HG03108 (cell line): ENCODE data around the gene PSME2.
A peak's percentile ranks its signal among the peaks of the same experiment; 100 is the strongest.
"Not testable (repeated sequence)": the region's sequence is repeated elsewhere in the genome, so short reads cannot be mapped to it uniquely, and the experiment has no call there.

ENCODE experiments used
- ATAC-seq: cut with Tn5 transposase; IDR thresholded peaks from one replicate; pipeline ENCODE4 v1.9.1; 2021; ENCODE audit warnings: moderate library complexity; ENCODE audit not compliant: unreplicated experiment

PSME2 gene

DNA sequence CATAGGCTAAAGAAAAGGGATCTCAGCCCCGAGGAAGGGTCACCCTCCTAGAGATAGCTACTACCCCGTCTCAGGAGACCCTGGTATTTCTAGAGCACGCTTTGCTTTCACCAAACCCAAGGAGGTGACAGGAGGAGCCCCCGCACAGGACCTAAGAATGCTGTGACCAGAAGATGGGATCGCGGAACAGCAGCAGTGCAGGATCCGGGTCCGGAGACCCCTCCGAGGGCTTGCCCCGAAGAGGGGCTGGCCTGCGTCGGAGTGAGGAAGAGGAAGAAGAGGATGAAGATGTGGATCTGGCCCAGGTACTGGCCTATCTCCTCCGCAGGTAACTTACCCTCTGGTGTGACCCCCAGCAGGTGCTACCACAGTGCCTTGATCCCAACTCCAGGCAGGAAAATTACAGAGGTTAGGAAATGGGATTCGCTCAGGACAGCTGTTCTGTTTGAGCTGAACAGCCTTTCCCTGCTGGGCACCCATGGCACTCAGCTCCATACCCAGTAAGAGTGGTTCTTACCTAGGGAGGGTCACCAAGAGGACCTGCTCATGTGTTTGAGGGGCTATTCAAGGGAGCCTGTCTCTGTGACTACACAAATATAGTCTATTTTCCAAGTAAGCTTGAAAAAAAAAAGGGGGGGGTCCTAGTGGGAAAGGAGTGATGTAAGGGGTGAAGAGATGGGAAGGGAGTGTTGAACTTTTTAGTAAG, 30.8 kb downstream of the PSME2 start:
- no peak for ATAC-seq

DNA sequence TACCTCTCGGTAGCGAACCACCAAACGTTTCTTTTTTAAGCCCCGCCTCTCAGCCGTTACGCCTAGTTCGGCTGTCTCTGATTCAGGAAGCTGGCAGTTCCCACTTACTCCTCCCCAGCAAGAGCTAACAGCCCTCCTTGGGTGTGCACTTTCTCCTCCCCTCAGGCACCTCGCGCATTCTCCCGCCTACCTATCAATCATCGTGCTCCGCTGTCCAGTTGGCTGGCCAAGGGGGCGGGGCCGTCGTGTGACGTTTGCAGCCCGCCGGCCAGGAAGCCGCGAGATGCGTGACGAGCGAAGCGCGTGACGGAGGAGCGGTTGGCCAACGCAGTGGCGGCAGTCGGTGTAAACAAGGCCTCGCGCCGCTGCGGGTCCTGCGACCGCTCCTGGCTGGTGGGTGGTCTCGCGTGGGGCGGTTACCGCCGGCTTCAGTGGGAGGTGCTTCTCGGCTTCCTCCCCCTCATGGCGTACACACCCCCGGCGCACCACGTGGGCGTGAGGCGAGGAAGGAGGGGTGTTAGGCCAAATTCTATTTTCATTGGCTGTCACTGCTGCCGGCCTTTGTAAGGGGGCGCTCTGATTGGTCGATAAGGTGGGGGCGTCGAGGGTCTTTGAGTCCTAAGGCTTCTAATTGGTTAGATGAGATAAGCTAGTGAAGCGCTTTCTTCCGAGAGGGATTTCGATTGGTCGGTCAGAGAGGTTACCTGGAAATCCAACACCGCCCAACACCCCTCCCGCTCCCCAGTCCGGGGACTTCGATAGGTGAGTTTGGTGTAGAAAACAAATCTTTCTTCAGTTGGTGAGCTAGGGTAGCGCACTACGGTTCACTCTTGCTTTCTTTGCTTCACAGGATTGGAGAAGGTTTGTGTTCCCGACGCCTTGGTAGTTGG, 31.6 kb downstream of the PSME2 start, which contains the start of the genes DCAF11 and NRL:
DCAF11 (plus strand) TSS at position 246 of the 890 bp plus-strand sequence. CDS start 818 bp downstream, outside the sequence.
NRL (minus strand) TSS at position 418 of the 890 bp plus-strand sequence. CDS start 32,101 bp downstream, outside the sequence.
- ATAC-seq = peak; percentile 79

GRCh38 chr14:24113801-24114531, 32.4 kb downstream of the PSME2 start:
- ATAC-seq = peak; percentile 24

DNA sequence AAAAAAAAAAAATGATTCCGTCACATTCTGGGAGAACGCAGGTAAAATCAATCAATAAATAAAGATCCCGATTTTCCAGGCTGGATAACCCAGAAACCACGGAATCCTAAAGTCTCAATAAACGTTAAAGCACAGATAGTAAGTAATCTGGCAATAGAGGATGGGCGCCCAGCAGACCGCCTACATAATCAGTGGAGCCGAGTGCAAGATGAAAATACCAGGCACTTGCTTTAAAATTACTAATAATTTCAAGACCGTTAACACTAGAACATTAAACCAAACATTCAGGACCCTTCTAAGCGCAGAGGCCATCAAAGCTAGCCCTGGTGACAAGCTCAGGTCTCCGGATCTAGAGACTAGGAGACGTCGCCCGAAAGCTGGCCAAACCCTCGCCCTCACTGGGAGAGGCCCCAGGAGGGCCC, 33.0 kb downstream of the PSME2 start:
- no peak for ATAC-seq

- ATAC-seq = no peak
Measured at GRCh38 chr14:24110523-24110922, 35.9 kb downstream of the PSME2 start.

DNA sequence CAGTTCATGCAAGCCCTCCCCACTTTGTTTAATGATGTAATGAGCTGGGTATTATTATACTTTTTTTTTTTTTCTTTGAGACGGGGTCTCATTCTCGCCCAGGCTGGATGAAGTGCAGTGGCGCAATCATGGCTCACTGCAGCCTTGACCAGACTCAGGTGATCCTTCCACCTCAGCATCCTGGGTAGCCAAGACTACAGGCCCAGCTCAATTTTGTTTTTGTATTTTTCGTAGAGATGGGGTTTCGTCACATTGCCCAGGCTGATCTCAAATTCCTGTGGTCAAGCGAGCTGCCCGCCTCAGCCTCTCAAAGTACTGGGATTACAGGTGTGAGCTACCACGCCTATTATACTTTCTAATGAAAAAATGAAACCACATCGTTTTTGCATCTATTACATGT, 36.4 kb downstream of the PSME2 start:
- ATAC-seq = no peak

DNA sequence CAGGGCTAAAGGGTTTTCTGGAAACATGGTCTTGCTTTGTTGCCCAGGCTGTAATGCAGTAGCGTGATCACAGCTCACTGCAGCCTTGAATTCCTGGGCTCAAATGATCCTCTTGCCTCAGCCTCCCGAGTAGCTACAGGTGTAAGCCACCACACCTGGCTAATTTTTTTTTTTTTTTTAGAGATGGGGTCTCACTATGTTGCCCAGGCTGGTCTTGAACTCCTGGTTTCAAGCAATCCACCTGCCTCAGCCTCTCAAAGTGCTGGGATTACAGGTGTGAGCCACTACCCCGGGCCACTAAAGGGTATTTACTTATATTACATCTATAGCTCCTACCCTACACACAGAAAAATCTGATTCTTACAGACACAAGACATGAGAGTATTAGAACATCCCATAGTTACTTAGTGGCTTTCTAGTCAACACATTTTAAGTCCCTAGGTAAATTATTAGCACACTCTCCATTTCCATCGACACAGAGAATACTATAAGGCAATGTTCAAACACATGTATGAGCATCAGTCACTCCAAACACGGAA, 38.0 kb downstream of the PSME2 start:
- peak; percentile 25 for ATAC-seq

DNA sequence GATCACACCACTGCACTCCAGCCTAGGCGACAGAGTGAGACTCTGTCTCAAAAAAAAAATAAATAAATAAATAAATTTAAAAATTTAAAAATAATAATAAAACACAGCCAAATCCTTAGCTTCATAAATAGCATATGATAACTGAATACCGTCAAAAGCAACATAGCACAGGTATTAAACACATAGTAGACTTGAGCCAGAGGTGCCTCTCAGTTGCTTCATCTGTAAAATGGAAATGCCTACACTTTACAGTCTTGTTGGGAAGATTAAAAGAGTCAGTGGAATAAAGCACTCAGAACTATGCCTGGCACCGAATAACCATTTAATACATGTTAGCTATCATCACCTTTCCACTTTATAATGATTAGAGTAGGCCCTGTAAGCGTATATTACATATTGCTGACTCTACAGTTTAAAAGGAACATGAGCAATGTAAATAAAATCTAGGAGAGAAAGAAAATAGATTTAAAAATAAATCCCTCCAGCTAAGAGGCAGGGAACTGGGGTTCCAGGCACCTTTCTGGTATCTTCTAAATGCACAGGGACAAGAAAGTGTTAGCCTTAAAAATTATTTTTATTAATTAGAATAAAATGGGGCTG, 39.6 kb downstream of the PSME2 start:
- ATAC-seq = no peak

DNA sequence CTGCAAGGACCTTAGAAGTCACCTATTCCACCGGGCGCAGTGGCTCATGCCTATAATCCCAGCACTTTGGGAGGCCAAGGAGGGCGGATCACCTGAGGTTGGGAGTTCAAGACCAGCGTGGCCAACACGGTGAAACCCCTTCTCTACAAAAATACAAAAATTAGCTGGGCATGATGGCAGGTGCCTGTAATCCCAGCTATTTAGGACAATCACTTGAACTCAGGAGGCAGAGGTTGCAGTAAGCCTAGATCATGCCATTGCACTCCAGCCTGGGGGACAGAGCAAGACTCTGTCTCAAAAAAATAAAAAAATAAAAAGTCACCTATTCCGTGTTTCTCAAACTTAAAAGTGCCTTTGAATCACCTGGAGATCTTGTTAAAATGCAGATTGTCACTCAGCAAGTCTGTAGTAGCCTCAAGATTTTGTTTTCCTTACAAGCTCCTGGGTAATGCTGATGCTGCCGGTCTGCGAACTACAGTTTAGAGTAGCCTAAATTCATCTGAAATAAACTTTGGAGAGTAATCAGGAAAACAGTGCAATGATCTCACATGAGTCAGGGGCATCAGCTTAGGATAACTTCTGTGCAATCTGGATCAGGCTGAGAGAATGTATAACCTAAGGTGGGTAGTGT, 40.7 kb downstream of the PSME2 start:
- ATAC-seq = not testable (repeated sequence)

- no peak for ATAC-seq
Measured at GRCh38 chr14:24103451-24103850, 43.0 kb downstream of the PSME2 start.

GRCh38 chr14:24102357-24103048, 43.9 kb downstream of the PSME2 start:
- ATAC-seq = no peak

GRCh38 chr14:24100982-24101494, 45.4 kb downstream of the PSME2 start:
- ATAC-seq = no peak

DNA sequence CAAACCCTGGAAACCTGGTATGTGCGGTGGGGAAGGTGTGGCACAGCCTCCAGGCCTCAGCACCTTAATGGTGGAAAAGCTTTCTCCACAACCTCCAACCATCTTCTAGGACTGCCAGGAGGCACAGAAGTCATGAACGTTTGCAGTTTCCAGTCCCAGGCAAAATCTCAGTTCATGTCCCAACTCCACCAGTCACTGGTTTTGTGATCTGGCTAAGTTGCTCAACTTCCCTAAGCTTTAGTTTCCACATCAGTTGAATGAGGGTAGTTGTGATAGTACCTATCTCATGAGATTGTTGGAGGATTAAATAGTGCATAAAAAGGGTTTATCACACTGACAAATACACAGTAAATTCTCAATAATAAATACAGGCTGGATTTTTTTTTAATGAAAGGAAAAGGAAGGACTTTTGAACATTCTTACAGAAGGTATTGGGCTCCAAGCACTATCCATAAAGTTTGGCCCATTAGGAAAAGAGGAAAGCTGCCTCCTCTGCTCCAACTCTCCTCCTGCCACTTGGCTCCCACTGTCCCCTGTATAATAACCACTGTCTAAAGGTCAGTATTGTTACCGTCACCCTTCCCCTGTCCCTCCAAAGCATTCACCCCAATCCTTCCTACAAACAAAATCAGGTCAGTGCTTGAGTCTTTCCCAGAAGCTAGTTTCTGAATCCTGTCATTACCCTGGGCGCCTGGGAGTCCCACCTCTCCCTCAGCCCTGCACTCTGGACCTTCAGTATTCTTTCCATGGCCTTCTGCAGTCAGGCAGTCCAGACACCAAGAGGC, 46.0 kb downstream of the PSME2 start:
- ATAC-seq = no peak

GRCh38 chr14:24098927-24099813, 47.2 kb downstream of the PSME2 start:
- no peak for ATAC-seq

DNA sequence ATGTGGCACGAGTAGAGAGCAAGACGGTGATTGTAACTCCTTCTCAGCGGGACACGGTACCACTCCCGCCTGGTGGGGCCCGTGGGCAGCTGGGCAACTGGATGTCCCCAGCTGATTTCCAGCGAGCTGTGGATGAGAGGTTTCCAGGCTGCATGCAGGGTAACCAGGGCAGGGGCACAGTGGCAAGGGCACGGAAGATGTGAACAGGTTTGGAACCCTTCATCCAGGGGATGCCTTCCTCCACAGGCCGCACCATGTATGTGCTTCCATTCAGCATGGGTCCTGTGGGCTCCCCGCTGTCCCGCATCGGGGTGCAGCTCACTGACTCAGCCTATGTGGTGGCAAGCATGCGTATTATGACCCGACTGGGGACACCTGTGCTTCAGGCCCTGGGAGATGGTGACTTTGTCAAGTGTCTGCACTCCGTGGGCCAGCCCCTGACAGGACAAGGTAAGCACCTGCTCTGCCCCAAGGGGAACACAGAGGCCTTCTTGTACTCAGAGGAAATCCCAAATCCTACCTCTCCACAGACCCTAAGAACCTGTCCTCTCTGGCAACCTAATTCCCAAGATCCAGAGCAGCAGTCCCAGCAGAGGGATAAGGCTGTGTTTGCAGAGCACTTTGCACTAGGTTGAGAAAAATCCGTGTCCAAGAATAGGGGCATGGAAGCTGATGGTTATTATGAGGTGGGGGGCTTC, 48.0 kb downstream of the PSME2 start:
- ATAC-seq = no peak

- no peak for ATAC-seq
Measured at GRCh38 chr14:24096545-24097181, 49.7 kb downstream of the PSME2 start.
